ENCODE measurements around the gene SND1.

Gene SND1

GRCh38 chr7:128054511-128054910, 402.5 kb downstream of the SND1 start:
- TF ChIP-seq FOXM1 (IDR thresholded peaks at IDR 0.05; ENCODE audit: borderline replicate concordance, low read depth) (no peak), EGR1 (IDR thresholded peaks at IDR 0.05) (no peak), NFIC (IDR thresholded peaks at IDR 0.05) (no peak), USF1 (IDR thresholded peaks at IDR 0.05) (no peak), REST (IDR thresholded peaks at IDR 0.05; ENCODE audit: low read depth) (no peak), CEBPB (IDR thresholded peaks at IDR 0.05) (no peak), MAX (IDR thresholded peaks at IDR 0.05) (no peak), ZBTB7A (IDR thresholded peaks at IDR 0.05; ENCODE audit: low read depth) (no peak), RAD21 (IDR thresholded peaks at IDR 0.05; ENCODE audit: low read depth) (no peak), TAF1 (IDR thresholded peaks at IDR 0.05; ENCODE audit: low read depth) (no peak), EP300 (IDR thresholded peaks at IDR 0.05; ENCODE audit: borderline replicate concordance) (no peak), TCF12 (IDR thresholded peaks at IDR 0.05; ENCODE audit: low read depth) (no peak), CREB1 (IDR thresholded peaks at IDR 0.05; ENCODE audit: low read depth) (no peak), TEAD4 (IDR thresholded peaks at IDR 0.05) (no peak), YY1 (IDR thresholded peaks at IDR 0.05; ENCODE audit: low read depth) (no peak)

- TF ChIP-seq YY1 (IDR thresholded peaks at IDR 0.05; ENCODE audit: low read depth) (no peak), USF1 (IDR thresholded peaks at IDR 0.05) (no peak), CREB1 (IDR thresholded peaks at IDR 0.05; ENCODE audit: low read depth) (no peak), FOXM1 (IDR thresholded peaks at IDR 0.05; ENCODE audit: borderline replicate concordance, low read depth) (no peak), EP300 (IDR thresholded peaks at IDR 0.05; ENCODE audit: borderline replicate concordance) (no peak), EGR1 (IDR thresholded peaks at IDR 0.05) (no peak), ZBTB7A (IDR thresholded peaks at IDR 0.05; ENCODE audit: low read depth) (no peak), TAF1 (IDR thresholded peaks at IDR 0.05; ENCODE audit: low read depth) (no peak), TEAD4 (IDR thresholded peaks at IDR 0.05) (no peak), RAD21 (IDR thresholded peaks at IDR 0.05; ENCODE audit: low read depth) (no peak), CEBPB (IDR thresholded peaks at IDR 0.05) (no peak), MAX (IDR thresholded peaks at IDR 0.05) (no peak), TCF12 (IDR thresholded peaks at IDR 0.05; ENCODE audit: low read depth) (no peak), REST (IDR thresholded peaks at IDR 0.05; ENCODE audit: low read depth) (no peak), NFIC (IDR thresholded peaks at IDR 0.05) (no peak)
Measured at GRCh38 chr7:128055637-128056036, 403.6 kb downstream of the SND1 start.

GRCh38 chr7:128056901-128057300, 404.9 kb downstream of the SND1 start:
- no peak for TF ChIP-seq TCF12 (IDR thresholded peaks at IDR 0.05; ENCODE audit: low read depth)
- TF ChIP-seq FOXM1 (IDR thresholded peaks at IDR 0.05; ENCODE audit: borderline replicate concordance, low read depth), result no peak
- no peak for TF ChIP-seq NFIC (IDR thresholded peaks at IDR 0.05)
- no peak for TF ChIP-seq YY1 (IDR thresholded peaks at IDR 0.05; ENCODE audit: low read depth)
- TF ChIP-seq TEAD4 (IDR thresholded peaks at IDR 0.05), result no peak
- no peak for TF ChIP-seq ZBTB7A (IDR thresholded peaks at IDR 0.05; ENCODE audit: low read depth)
- no peak for TF ChIP-seq EP300 (IDR thresholded peaks at IDR 0.05; ENCODE audit: borderline replicate concordance)
- TF ChIP-seq USF1 (IDR thresholded peaks at IDR 0.05), result no peak
- TF ChIP-seq EGR1 (IDR thresholded peaks at IDR 0.05), result no peak
- no peak for TF ChIP-seq TAF1 (IDR thresholded peaks at IDR 0.05; ENCODE audit: low read depth)
- no peak for TF ChIP-seq MAX (IDR thresholded peaks at IDR 0.05)

GRCh38 chr7:128057909-128058308, 405.9 kb downstream of the SND1 start:
- TF ChIP-seq ZBTB7A (IDR thresholded peaks at IDR 0.05; ENCODE audit: low read depth) (no peak), CREB1 (IDR thresholded peaks at IDR 0.05; ENCODE audit: low read depth) (no peak), REST (IDR thresholded peaks at IDR 0.05; ENCODE audit: low read depth) (no peak), TEAD4 (IDR thresholded peaks at IDR 0.05) (no peak), YY1 (IDR thresholded peaks at IDR 0.05; ENCODE audit: low read depth) (no peak), NFIC (IDR thresholded peaks at IDR 0.05) (no peak), RAD21 (IDR thresholded peaks at IDR 0.05; ENCODE audit: low read depth) (no peak), MAX (IDR thresholded peaks at IDR 0.05) (no peak), TCF12 (IDR thresholded peaks at IDR 0.05; ENCODE audit: low read depth) (no peak), TAF1 (IDR thresholded peaks at IDR 0.05; ENCODE audit: low read depth) (no peak), USF1 (IDR thresholded peaks at IDR 0.05) (no peak), FOXM1 (IDR thresholded peaks at IDR 0.05; ENCODE audit: borderline replicate concordance, low read depth) (no peak), EP300 (IDR thresholded peaks at IDR 0.05; ENCODE audit: borderline replicate concordance) (no peak), EGR1 (IDR thresholded peaks at IDR 0.05) (no peak), CEBPB (IDR thresholded peaks at IDR 0.05) (no peak)

Measured in Ishikawa (cell line).